ENCODE data around the gene ABHD4. TPM values are rescaled to one million over a fixed set of nuclear protein-coding genes. Genes with fewer than 3 reads are reported as not detected.
"Not testable (repeated sequence)": the region's sequence is repeated elsewhere in the genome, so short reads cannot be mapped to it uniquely, and the experiment has no call there.

The ABHD4 gene
- total and polyA plus RNA-seq, 2 experiments from 2014 or later, result 39.1 to 40.0 TPM

GRCh38 chr14:22565391-22565945, 32.6 kb upstream of the ABHD4 start (continued):
- TF ChIP-seq ZNF462 (CRISPR knock-in tag; IDR thresholded peaks at IDR 0.05) (no peak), CTCF (conservative IDR thresholded peaks at IDR 0.05; ENCODE audit: low read depth in 2 of 2) (no peak), ZNF331 (CRISPR knock-in tag; IDR thresholded peaks at IDR 0.05; ENCODE audit: low read depth) (no peak), CREB1 (CRISPR knock-in tag; IDR thresholded peaks at IDR 0.05; ENCODE audit: low read depth) (no peak)

DNA sequence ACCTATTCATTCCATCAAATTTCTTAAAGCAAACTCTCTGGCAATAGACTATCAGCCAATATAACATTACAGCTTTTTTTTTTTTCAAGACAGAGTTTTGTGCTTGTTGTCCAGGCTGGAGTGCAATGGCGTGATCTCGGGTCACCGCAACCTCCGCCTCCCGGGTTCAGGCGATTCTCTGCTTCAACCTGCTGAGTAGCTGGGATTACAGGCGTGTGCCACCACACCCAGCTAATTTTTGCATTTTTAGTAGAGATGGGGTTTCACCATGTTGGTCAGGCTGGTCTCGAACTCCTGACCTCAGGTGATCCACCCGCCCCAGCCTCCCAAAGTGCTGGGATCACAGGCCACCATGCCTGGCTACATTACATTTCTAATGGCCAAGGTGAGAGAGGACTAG, 31.8 kb upstream of the ABHD4 start:
- peaks cover 42% of the 10 kb centered on the region for H3K79me2 ChIP-seq (replicated peaks; ENCODE audit: insufficient read depth)
- H3K4me3 ChIP-seq, H3K4me3 Mint-ChIP-seq: not testable (repeated sequence)

More for the DNA sequence above, 31.8 kb upstream of the ABHD4 start:
- not testable (repeated sequence) for H4K20me1 ChIP-seq (replicated peaks; ENCODE audit: insufficient read depth); H3K27ac Mint-ChIP-seq; H3K27me3 Mint-ChIP-seq (ENCODE audit: insufficient read depth, low read depth, poor library complexity); DNase-seq (ENCODE audit: low spot score); H3K4me1 ChIP-seq (ENCODE audit: insufficient read depth); H3K27me3 ChIP-seq (ENCODE audit: insufficient read depth); ATAC-seq; H2AFZ ChIP-seq; H3F3A ChIP-seq (replicated peaks; ENCODE audit: low read depth); H3K9me3 Mint-ChIP-seq; H3K4me2 ChIP-seq; H3K27ac ChIP-seq (ENCODE audit: low read depth); H3K9me2 ChIP-seq (ENCODE audit: insufficient read depth)
- Mint-ChIP-seq H3K4me1 (peaks cover 14% of the 10 kb centered on the region; the same call in 2 of the 3 replicates), H3K36me3 (ENCODE audit: low read depth) (peaks cover 28% of the 10 kb centered on the region)
- H3K36me3 ChIP-seq (ENCODE audit: insufficient read depth), result peaks cover 13% of the 10 kb centered on the region
